Left renal pelvis (tissue), 4 donors: ENCODE data around the gene CXorf38. TPM values are rescaled to one million over a fixed set of nuclear protein-coding genes. Genes with fewer than 3 reads are reported as not detected.

Experiments used
- polyA plus RNA-seq, 4 donors: library from polyadenylated mRNA; unstranded; fragments of 120-200 nt; gene quantifications; one replicate each; pipeline ENCODE4 v1.2.1, GENCODE V29; 2013; ENCODE audit not compliant: insufficient read length in 4 of 4

The CXorf38 gene
- polyA plus RNA-seq, 4 donors, result 10.2 to 12.1 (median 11.2) TPM

Other genes with a start within 250 kb of the CXorf38 start
- 100 to 1,000 TPM; 169 to 230 (median 196) TPM for gene ATP6AP2, start 66.6 kb downstream of the CXorf38 start, polyA plus RNA-seq
- gene MPC1L, start 24.1 kb downstream of the CXorf38 start, polyA plus RNA-seq, result not detected
- gene MED14, start 88.0 kb upstream of the CXorf38 start, polyA plus RNA-seq, result 10 to 100 TPM; 39.2 to 53.2 (median 47.9) TPM